GM19035 (cell line): Measurements from ENCODE around the gene NPIPA8.
"Not testable (repeated sequence)": the region's sequence is repeated elsewhere in the genome, so short reads cannot be mapped to it uniquely, and the experiment has no call there.

ENCODE experiments used
- ATAC-seq: cut with Tn5 transposase; IDR thresholded peaks from one replicate; pipeline ENCODE4 v1.9.1; 2021; ENCODE audit not compliant: unreplicated experiment

Gene NPIPA8

GRCh38 chr16:18280319-18280718 is 56.2 kb downstream of the NPIPA8 start:
- not testable (repeated sequence) for ATAC-seq

DNA sequence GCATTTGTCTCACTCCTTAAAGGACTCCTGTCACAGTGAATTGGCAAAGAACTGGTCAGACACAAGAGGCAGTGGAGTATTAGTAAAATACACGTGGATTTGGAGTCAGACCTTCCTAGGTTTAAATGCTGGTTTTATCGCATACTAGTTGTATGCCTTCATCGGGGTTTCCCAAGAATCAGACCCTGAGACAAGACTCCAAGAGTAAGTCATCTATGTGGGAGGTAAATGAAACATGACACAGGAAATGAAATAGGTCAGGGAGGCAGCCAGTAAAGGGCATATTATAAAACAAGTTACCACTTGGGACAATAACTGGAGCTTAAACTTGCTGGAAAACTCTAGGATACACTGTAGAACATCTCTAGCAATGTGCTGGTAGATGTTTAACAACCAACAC is 59.8 kb downstream of the NPIPA8 start:
- ATAC-seq, result not testable (repeated sequence)

DNA sequence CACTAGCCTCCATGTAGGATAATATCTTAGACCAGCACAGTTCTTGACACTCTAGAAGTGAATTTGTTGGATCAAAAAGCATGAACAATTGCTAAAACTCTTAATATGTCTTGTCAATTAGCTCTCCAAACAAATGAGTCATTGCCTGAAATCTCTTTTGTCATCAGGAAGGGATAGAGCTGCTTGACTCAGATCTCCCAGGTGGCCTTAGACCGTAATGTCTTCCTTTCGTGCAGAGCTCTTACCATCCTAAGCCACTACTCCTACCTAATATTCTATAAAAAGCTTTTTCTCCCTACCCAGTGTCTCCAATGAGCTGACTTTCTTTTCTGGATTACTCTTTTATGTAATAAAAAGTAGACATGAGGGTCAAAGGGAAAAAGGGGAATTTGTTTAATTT is 66.4 kb downstream of the NPIPA8 start:
- not testable (repeated sequence) for ATAC-seq
